Neural crest cell (in vitro differentiated cells): Measurements from ENCODE around the gene AMOTL1. TPM values are rescaled to one million over a fixed set of nuclear protein-coding genes. Genes with fewer than 3 reads are reported as not detected.
A peak's percentile ranks its signal among the peaks of the same experiment; 100 is the strongest.

Source experiments
- DNase-seq: peaks from one replicate; pipeline ENCODE4 v3.0.0; 2021; ENCODE audit warnings: low read depth, mixed read lengths, low spot score
- H3K27ac Mint-ChIP-seq: one replicate; pipeline ENCODE4 v1.8.0; 2021; ENCODE audit warnings: mild to moderate bottlenecking, mixed read lengths; ENCODE audit not compliant: unreplicated experiment
- H3K27me3 Mint-ChIP-seq: 2 replicates; pipeline ENCODE4 v1.8.0; 2021; ENCODE audit warnings: low read depth, mild to moderate bottlenecking, mixed read lengths
- H3K36me3 Mint-ChIP-seq: 2 replicates; pipeline ENCODE4 v1.8.0; 2021; ENCODE audit warnings: low read depth, mild to moderate bottlenecking, mixed read lengths
- H3K4me1 Mint-ChIP-seq: 2 replicates; pipeline ENCODE4 v1.8.0; 2021; ENCODE audit warnings: mixed read lengths
- H3K4me3 Mint-ChIP-seq: one replicate; pipeline ENCODE4 v1.8.0; 2021; ENCODE audit warnings: mild to moderate bottlenecking, mixed read lengths
- H3K9me3 Mint-ChIP-seq: 2 replicates; pipeline ENCODE4 v1.8.0; 2021; ENCODE audit warnings: mixed read lengths
- total RNA-seq: library from RNA; stranded (reverse); gene quantifications from 2 replicates; pipeline ENCODE4 v1.2.1, GENCODE V29; 2021
- TF ChIP-seq, protein P1 (sequence below): fragments of 200-600 bp; sonication (generic); conservative IDR thresholded peaks from 2 replicates; pipeline ENCODE4 v1.5.0; 2021; ENCODE audit warnings: antibody characterized with exemption, mild to moderate bottlenecking

AMOTL1 gene
- total RNA-seq, 1 donor from 2014 or later, result 67.5 TPM

DNA sequence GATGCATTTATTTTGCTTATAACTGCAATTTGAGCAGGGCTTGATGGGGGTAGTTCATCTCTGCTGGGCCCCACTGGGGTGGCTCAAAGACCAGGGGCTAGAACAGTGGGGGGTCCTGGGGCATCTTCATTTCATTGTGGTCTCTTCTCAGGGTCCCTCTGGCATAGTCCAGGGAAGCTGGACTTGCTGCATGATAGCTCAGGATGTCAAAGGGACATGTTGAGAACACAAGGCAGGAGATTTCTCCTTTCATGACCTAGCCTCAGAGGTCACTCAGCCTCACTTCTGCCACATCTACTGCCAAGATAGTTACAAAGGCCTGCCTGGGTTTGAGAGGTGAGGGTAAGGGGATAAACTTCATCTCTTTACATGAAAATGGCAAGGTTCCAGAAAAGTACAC is 115.7 kb downstream of the AMOTL1 start:
- Mint-ChIP-seq H3K4me3 (no peak overlapping the region), H3K4me1 (no peaks in the 10 kb centered on the region), H3K27ac (no peak overlapping the region), H3K9me3 (peaks cover 13% of the 10 kb centered on the region), H3K27me3 (no peaks in the 10 kb centered on the region), H3K36me3 (peaks cover 59% of the 10 kb centered on the region)
- DNase-seq, result no peak
- TF ChIP-seq, protein P1, sequence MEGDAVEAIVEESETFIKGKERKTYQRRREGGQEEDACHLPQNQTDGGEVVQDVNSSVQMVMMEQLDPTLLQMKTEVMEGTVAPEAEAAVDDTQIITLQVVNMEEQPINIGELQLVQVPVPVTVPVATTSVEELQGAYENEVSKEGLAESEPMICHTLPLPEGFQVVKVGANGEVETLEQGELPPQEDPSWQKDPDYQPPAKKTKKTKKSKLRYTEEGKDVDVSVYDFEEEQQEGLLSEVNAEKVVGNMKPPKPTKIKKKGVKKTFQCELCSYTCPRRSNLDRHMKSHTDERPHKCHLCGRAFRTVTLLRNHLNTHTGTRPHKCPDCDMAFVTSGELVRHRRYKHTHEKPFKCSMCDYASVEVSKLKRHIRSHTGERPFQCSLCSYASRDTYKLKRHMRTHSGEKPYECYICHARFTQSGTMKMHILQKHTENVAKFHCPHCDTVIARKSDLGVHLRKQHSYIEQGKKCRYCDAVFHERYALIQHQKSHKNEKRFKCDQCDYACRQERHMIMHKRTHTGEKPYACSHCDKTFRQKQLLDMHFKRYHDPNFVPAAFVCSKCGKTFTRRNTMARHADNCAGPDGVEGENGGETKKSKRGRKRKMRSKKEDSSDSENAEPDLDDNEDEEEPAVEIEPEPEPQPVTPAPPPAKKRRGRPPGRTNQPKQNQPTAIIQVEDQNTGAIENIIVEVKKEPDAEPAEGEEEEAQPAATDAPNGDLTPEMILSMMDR, result no peak

DNA sequence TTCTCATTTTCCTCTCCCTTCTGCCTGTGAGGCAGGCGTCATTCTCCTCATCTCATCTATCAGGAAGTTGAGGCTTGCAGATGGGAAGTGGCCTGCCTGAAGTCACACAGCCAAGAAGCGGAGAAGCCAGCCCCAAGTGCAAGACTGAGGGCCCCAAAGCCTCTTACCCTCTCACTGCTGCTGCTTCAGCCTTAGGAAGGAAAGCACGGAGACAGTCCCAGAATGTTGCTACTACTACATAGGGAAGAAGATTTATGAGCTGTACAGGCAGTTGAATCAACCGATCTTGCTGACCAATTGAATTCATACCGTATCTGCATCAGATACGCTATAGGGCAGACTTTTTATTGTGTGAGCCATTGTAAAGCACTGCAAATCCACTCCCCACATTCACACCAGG is 116.2 kb downstream of the AMOTL1 start:
- H3K27me3 Mint-ChIP-seq, result no peaks in the 10 kb centered on the region
- TF ChIP-seq, protein P1, result no peak
- DNase-seq, result no peak
- H3K36me3 Mint-ChIP-seq, result peaks cover 61% of the 10 kb centered on the region
- no peaks in the 10 kb centered on the region for H3K4me1 Mint-ChIP-seq
- no peak overlapping the region for H3K4me3 Mint-ChIP-seq
- H3K9me3 Mint-ChIP-seq, result peaks cover 15% of the 10 kb centered on the region
- H3K27ac Mint-ChIP-seq, result peak overlapping the region; percentile 64

DNA sequence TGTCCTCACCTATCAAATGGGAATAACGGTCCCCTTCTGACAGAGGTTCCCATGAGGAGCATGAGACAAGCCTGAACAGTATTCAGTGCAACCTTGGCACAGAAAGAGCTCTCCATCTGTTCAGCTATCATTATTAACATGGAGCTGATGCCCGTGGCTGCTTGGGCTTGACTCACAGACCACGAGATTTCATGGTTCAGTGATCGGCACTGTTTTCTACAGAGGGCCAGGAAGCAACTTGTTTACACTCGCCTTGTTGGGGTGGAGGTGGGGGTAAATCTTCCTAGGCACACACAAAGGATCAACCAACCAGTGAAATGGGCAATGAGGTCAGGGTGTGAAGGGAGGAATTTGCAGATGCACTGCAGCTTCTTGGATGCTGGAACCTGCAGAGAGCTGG is 117.0 kb downstream of the AMOTL1 start:
- DNase-seq, result no peak
- Mint-ChIP-seq H3K4me1 (no peaks in the 10 kb centered on the region), H3K36me3 (peaks cover 56% of the 10 kb centered on the region), H3K4me3 (no peak overlapping the region), H3K27ac (peak overlapping the region; percentile 29), H3K9me3 (peaks cover 15% of the 10 kb centered on the region), H3K27me3 (no peaks in the 10 kb centered on the region)
- TF ChIP-seq, protein P1, result no peak

DNA sequence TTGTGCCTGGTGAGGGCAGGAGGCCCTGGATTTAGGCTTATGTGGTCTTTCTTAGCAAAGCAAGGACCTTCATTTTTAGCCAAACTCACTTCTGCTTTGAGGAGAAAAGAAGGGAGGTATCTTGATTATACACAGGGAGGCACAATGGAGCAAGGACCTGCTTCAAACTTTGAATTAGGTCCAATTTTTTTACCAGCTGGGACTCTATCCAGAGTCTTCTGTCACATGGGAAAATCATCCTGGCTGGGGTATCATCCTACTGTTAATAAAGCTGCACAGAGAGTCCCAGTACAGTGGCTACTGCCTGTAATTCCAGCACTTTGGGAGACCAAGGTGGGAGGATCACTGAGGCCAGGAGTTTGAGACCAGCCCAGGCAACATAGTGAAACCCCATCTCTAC is 117.4 kb downstream of the AMOTL1 start:
- H3K4me1 Mint-ChIP-seq, result no peaks in the 10 kb centered on the region

DNA sequence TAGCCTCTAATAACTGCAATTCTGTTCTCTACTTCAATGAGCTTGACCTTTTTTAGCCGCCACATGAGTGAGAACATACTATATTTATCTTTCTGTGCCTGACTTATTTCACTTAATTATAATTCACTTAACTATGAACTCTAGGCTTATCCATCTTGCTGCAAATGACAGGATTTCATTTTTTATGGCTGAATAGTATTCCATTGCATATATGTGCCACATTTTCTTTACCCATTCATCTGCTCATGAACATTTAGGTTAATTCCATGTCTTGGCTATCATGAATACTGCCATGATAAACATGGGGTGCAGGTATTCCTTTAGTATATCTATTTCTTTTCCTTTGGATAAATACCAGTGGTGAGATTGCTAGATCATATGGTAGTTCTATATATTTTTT is 120.0 kb downstream of the AMOTL1 start:
- DNase-seq, result no peak
- H3K36me3 Mint-ChIP-seq, result peaks cover 71% of the 10 kb centered on the region
- peaks cover 23% of the 10 kb centered on the region for H3K9me3 Mint-ChIP-seq
- no peaks in the 10 kb centered on the region for H3K27me3 Mint-ChIP-seq
- H3K4me1 Mint-ChIP-seq, result no peaks in the 10 kb centered on the region
- no peak overlapping the region for H3K4me3 Mint-ChIP-seq
- TF ChIP-seq, protein P1, result no peak
- no peak overlapping the region for H3K27ac Mint-ChIP-seq

More for the DNA sequence above, 117.4 kb downstream of the AMOTL1 start:
- H3K27ac Mint-ChIP-seq, result no peak overlapping the region
- peaks cover 56% of the 10 kb centered on the region for H3K36me3 Mint-ChIP-seq
- TF ChIP-seq, protein P1, result no peak
- peaks cover 15% of the 10 kb centered on the region for H3K9me3 Mint-ChIP-seq
- no peak for DNase-seq
- no peak overlapping the region for H3K4me3 Mint-ChIP-seq
- no peaks in the 10 kb centered on the region for H3K27me3 Mint-ChIP-seq

DNA sequence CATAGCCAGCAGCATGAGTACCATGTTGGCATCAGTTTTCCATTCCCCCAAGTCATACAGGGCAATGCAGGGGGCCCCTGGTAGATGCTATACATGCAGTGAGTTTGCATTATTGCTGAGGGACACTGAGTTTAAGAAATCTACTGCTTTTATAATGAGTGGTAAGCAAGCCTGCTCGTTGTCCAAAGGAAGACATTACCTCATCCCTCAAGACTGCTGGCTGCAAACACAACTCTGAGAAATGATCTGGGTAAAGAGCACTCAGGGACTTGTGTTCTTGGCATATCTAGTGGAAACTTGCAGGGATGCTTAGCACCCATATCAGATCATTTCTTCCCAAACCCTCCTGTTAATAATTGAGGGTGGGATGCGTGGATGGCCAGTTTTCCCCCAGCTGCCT is 127.3 kb downstream of the AMOTL1 start:
- Mint-ChIP-seq H3K9me3 (peaks cover 12% of the 10 kb centered on the region), H3K27ac (no peak overlapping the region), H3K4me3 (no peak overlapping the region), H3K4me1 (no peaks in the 10 kb centered on the region), H3K36me3 (peaks cover 48% of the 10 kb centered on the region), H3K27me3 (no peaks in the 10 kb centered on the region)
- no peak for DNase-seq
- TF ChIP-seq, protein P1, result no peak
